ENCODE data around the gene BPGM.

The BPGM gene

DNA sequence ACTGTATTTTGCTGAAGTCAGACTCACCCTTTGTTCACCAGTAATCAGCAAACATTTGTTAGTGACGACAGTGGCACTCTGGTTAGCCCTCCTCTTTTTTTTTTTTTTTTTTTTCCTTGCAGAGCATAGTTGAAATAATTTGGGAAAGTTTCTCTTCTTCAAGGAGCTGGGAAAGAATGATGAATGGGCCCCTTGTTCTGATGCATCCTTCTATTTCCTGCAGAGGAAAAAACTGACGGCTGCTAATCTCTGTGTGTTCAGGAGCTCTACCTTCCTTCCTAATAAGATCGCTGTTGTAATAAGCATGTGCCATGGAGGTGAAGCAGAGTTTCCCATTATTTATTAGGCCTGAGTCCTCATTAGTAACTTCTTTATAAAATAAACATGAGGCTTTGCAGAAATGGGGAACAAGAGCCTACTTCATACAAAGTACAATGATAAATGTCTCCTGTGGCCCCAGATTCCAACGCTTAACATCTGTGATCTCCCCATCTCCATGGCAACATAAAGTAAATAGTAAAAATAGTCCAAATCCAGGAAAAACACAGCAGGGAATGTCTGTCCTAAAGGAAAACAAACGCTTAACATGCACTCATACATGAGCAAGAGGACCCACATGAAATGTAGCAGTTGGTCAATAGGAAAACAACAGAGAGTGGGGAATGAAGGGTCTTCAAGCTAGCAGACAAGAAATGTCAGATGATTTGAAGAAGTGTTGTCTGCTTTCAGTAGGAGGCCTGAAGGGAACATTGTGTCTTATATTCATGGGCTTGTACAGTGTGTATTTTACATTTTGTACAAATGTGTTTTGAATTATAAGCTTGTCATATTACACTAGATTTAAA, 73.7 kb downstream of the BPGM start:
- DNase-seq (ENCODE audit: low read depth): no peak

DNA sequence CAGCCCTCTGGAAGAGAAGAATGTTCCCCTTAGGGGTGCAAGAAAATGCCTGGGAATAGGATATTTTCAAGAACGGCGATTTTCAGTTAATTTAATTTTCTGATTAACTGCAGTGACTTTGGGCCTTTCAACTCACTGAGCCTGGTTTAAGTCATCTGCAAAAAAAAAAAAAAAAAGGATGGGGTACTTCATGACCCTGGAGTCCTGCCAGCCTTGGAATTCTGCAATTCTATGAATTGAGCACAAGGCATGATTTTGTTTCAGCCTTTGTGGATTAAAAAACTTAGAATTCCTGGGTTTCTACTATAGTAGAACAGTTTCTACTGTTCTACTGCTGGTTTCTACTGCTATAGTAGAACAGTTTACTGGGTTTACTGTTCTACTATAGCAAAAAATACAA, 74.5 kb downstream of the BPGM start:
- no peak for DNase-seq (ENCODE audit: low read depth)

DNA sequence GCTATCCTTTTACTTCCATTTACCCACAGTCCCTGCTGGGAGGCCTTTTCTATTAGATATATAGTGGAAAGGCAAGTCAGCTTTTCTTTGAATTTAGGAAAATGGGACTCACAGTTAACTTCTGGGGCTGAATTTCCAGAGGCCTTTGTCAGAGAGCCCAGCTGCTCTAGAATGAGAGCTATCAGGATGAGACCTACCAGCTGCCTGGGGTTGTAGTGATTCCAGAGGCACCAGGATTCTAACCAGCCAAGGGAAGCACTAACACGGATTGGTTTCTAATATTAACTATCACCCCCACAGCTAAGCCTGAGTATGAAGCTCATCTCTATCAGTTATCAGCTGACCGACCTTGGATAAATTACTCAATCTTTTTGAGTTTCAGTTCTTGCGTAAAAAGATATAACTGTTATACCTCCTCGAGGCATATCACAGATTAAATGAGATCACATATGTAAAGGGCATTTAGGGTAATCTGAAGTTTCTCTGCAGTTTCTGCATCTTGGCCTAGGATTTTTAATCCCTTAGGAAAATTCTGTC, 76.2 kb downstream of the BPGM start:
- no peak for DNase-seq (ENCODE audit: low read depth)

DNA sequence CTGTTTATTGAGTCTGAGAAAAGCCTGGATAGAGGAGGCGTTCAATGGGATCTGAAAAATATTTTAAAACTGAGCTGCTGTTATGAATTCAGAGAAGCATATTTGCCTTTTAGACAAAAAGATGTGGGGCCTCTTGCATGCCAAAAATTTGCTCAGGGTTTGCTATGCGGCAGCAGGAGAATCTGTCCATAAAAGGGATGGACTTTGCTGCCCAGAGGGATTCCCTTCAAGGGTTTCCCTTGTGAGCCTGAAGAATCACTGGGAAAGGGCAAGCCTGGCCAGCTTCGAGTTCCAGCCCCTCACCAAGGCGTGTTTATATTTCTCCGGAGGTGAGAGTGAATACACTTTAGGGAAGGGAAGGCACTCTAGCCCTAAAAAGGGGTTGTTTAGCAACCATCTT, 77.2 kb downstream of the BPGM start:
- DNase-seq (ENCODE audit: low read depth): no peak

DNA sequence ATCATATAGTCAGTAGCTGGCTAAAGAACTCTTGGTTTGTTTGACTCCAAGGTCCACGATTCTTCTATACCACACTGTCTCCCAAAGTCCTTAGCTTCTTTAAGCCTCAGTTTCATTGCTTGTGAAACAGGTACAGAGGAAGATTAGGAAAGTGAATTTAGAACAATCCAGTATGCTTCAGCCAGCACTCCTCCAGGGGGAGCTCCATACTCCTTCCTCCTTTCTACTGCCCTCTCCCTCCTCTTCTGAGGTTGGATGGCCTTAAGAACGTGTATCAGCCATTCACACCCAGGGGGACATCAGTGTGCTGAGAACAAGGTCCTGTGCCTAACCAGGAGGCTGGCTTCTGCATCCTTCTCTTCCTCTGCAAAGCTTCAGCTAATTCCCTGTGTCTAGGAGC, 78.0 kb downstream of the BPGM start:
- no peak for DNase-seq (ENCODE audit: low read depth)

DNA sequence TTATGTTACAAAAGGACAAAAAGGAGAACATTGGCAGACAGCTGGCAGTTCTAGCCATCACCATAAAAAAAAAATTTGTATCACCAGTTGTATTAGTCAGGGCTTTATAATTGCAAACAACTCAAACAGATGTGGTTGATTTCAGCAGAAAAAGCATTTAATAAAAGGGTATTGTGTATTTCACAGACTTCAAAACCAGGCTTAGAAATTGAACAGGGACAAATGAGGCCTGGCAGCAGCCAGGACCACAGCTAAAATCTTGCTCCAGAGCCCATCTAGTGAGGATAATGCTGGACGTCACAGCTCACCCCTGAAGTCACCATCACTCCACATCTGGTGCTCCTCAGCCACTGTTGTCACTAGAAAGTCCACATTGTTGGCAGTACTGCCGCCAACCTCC, 79.9 kb downstream of the BPGM start:
- no peak for DNase-seq (ENCODE audit: low read depth)

DNA sequence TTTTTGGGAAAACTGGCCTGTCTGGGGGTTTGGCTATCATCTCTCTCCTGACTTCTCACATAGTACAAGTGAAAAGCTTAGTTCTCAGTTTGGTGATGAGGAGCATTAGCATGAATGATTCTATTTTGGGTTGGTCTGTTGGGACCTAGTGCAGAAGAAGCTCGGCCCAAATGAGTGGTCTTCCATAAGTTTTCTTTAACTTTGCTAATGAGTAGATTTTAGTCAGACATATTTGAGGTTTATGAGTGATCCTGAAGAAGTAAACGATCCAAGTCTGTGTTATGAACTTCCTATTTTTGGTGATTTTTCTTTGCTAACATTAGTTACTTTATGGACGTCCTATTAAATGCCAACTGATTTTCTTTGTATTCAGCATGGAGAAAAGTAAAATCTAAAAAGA, 81.1 kb downstream of the BPGM start:
- DNase-seq (ENCODE audit: low read depth): no peak

All from stimulated activated CD8-positive, alpha-beta memory T cell treated with anti-CD3 and anti-CD28 coated beads, Interleukin-15, amount 100 ng/mL, for 1 hour (primary cell).